Measurements from ENCODE around the gene ARL6IP5.

GRCh38 chr3:69144631-69145245 lies 60.0 kb downstream of the ARL6IP5 start:
- TF ChIP-seq POLR2AphosphoS5 (IDR thresholded peaks at IDR 0.05; ENCODE audit: low read depth, low read length), result no peak
- no peak for TF ChIP-seq CTCF (IDR thresholded peaks at IDR 0.05)
- no peak for TF ChIP-seq REST (IDR thresholded peaks at IDR 0.05; ENCODE audit: insufficient read depth in 1 of 2, low read depth in 2 of 2, low read length in 1 of 2)

Measured in Panc1 (cell line).